DOHH2 (cell line): ENCODE results near the gene KIRREL3.

ENCODE experiments used
- H3F3A ChIP-seq: fragments of 200-600 bp; sonication (generic), shearing (Covaris generic); 2 replicates; pipeline ENCODE4 v1.6.0; 2016; ENCODE audit warnings: antibody characterized with exemption, mild to moderate bottlenecking; ENCODE audit not compliant: control insufficient read depth, insufficient read depth
- H3K27ac ChIP-seq: fragments of 200-600 bp; sonication (generic); 2 replicates; pipeline ENCODE4 v1.5.1; 2014; ENCODE audit warnings: low read depth, mild to moderate bottlenecking, low read length, moderate library complexity
- H3K27me3 ChIP-seq: fragments of 200-600 bp; sonication (generic); 2 replicates; pipeline ENCODE4 v1.6.1; 2014; ENCODE audit warnings: mild to moderate bottlenecking, low read length, mixed read lengths; ENCODE audit not compliant: control insufficient read depth
- H3K36me3 ChIP-seq: fragments of 200-600 bp; sonication (generic); 2 replicates; pipeline ENCODE4 v1.6.1; 2014; ENCODE audit warnings: mild to moderate bottlenecking, low read length, moderate library complexity, mixed read lengths; ENCODE audit not compliant: control insufficient read depth
- H3K4me1 ChIP-seq: fragments of 200-600 bp; sonication (generic); 2 replicates; pipeline ENCODE4 v1.6.1; 2014; ENCODE audit warnings: mild to moderate bottlenecking, low read length, mixed read lengths; ENCODE audit not compliant: control insufficient read depth
- H3K4me2 ChIP-seq: fragments of 200-600 bp; sonication (generic); 2 replicates; pipeline ENCODE4 v1.6.0; 2014; ENCODE audit warnings: mild to moderate bottlenecking, low read length, moderate library complexity
- H3K4me3 ChIP-seq: fragments of 200-600 bp; sonication (generic); 2 replicates; pipeline ENCODE4 v1.5.1; 2014; ENCODE audit warnings: mild to moderate bottlenecking, low read length, mixed read lengths
- H3K79me2 ChIP-seq: fragments of 200-600 bp; sonication (generic); 2 replicates; pipeline ENCODE4 v1.6.1; 2014; ENCODE audit warnings: mild to moderate bottlenecking, low read length, mixed read lengths; ENCODE audit not compliant: control insufficient read depth
- H3K9me2 ChIP-seq: fragments of 200-600 bp; sonication (generic); replicated peaks from 2 replicates; pipeline ENCODE4 v1.6.1; 2014; ENCODE audit warnings: mild to moderate bottlenecking, low read length, mixed read lengths; ENCODE audit not compliant: control insufficient read depth
- H3K9me3 ChIP-seq: fragments of 200-600 bp; sonication (generic); 2 replicates; pipeline ENCODE4 v1.6.1; 2014; ENCODE audit warnings: antibody characterized with exemption, low read length, mixed read lengths; ENCODE audit not compliant: control insufficient read depth, insufficient read depth
- H4K20me1 ChIP-seq: fragments of 200-600 bp; sonication (generic); 2 replicates; pipeline ENCODE4 v1.6.0; 2014; ENCODE audit warnings: low read depth, mild to moderate bottlenecking, antibody characterized with exemption, low read length, moderate library complexity; ENCODE audit not compliant: control insufficient read depth, insufficient read depth
- CTCF ChIP-seq: fragments of 200-600 bp; sonication (generic); IDR thresholded peaks from one replicate; pipeline ENCODE4 v1.5.1; 2014; ENCODE audit warnings: antibody characterized with exemption, mild to moderate bottlenecking, low read depth, low read length; ENCODE audit not compliant: poor library complexity, severe bottlenecking
- EZH2phosphoT487 ChIP-seq: fragments of 200-600 bp; sonication (generic); IDR thresholded peaks from 2 replicates; pipeline ENCODE4 v1.6.1; 2017; ENCODE audit warnings: borderline replicate concordance, mild to moderate bottlenecking, antibody characterized with exemption, low read length, moderate library complexity, mixed read lengths

KIRREL3 gene

DNA sequence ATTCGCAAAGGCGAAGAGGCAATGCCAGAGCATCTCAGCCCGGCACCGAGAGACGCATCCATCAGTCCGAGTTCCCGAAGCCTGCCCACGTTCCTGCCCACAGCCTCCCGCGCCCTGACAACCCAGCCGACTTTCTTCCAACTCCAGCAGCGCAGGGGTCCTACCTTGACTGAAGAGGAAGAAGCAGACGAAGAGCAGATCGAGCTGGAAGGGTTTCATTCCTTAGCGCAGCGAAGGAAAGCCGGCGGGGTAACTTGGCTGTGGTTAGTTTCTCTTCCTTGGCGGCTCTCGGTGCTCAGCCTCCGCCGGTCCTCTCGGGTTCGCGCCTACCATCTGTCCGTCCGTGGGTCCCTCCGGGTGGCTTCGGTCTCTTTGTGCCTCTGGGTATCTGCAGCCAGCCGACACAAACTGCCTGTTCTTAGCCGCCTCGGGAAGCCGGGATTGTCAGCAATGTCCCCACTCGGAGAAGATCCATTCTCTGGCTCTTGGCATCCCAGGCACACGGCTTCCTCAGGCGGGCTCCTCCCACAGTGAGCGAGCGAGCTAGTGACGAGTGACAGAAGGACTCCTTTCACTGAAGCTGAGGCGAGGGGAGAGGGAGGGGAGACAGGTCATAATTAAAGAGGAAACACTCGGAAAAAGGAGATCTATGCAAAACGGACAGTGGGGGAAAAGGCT lies at the start of gene KIRREL3:
Gene KIRREL3 (minus strand): TSS at position 480 of the 678 bp plus-strand sequence.
- Histone ChIP-seq H3K9me3 (no peaks in the 10 kb centered on the region), H3F3A (no peaks in the 10 kb centered on the region), H4K20me1 (no peaks in the 10 kb centered on the region), H3K36me3 (no peaks in the 10 kb centered on the region), H3K4me2 (no peak within 1 kb of the TSS), H3K4me3 (no peak within 1 kb of the TSS), H3K79me2 (no peaks in the 10 kb centered on the region), H3K4me1 (no peaks in the 10 kb centered on the region), H3K9me2 (no peaks in the 10 kb centered on the region), H3K27ac (no peak within 1 kb of the TSS), H3K27me3 (peaks cover 11% of the 10 kb centered on the region; the same call in 1 of the 2 replicates)
- TF ChIP-seq CTCF, result no peak
- no peak for TF ChIP-seq EZH2phosphoT487

GRCh38 chr11:127050186-127050585 lies 49.6 kb upstream of the KIRREL3 start:
- TF ChIP-seq CTCF (no peak), EZH2phosphoT487 (no peak)
- Histone ChIP-seq H3K27me3 (no peaks in the 10 kb centered on the region), H3K4me2 (no peak overlapping the region), H3F3A (no peaks in the 10 kb centered on the region), H3K4me3 (no peak overlapping the region), H3K36me3 (no peaks in the 10 kb centered on the region), H4K20me1 (no peaks in the 10 kb centered on the region), H3K4me1 (no peaks in the 10 kb centered on the region), H3K79me2 (no peaks in the 10 kb centered on the region), H3K27ac (no peak overlapping the region), H3K9me2 (no peaks in the 10 kb centered on the region), H3K9me3 (no peaks in the 10 kb centered on the region)

DNA sequence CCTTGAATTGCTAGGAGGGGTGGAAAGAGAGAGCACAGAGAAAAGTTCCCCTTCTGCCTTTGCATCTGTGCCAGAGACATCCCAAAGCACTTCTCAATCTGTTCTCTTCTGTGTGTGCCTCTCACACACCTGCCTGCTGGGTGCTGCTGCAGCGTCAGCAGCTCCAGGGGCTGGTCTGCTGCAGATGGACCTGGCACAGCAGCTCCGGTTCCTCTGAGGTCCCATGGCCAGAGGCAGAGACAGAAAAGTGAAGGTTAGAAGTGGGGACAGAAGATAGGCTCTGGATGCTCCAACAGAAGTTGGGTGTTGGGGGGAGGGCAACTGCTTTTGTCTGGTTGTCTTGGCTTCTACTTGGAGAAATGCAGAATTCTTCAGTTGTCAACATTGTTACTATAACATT lies 48.9 kb upstream of the KIRREL3 start:
- H3K9me2 ChIP-seq, result no peaks in the 10 kb centered on the region
- H3F3A ChIP-seq, result no peaks in the 10 kb centered on the region
- H3K27me3 ChIP-seq, result no peaks in the 10 kb centered on the region
- H3K36me3 ChIP-seq, result no peaks in the 10 kb centered on the region
- H4K20me1 ChIP-seq, result no peaks in the 10 kb centered on the region
- H3K79me2 ChIP-seq, result no peaks in the 10 kb centered on the region
- H3K9me3 ChIP-seq, result no peaks in the 10 kb centered on the region
- H3K4me3 ChIP-seq, result no peak overlapping the region
- H3K4me2 ChIP-seq, result no peak overlapping the region
- TF ChIP-seq EZH2phosphoT487 (no peak), CTCF (no peak)
- no peak overlapping the region for H3K27ac ChIP-seq
- no peaks in the 10 kb centered on the region for H3K4me1 ChIP-seq
